ENCODE data around the gene RIN3.

Gene RIN3

GRCh38 chr14:92702441-92702918, 188.9 kb downstream of the RIN3 start:
- no peak for DNase-seq (ENCODE audit: extremely low spot score)
- TF ChIP-seq ZNF384 (IDR thresholded peaks at IDR 0.05) (no peak), SUZ12 (IDR thresholded peaks at IDR 0.05) (no peak), ELF4 (IDR thresholded peaks at IDR 0.05) (no peak), L3MBTL2 (conservative IDR thresholded peaks at IDR 0.05) (no peak), BHLHE40 (IDR thresholded peaks at IDR 0.05; ENCODE audit: borderline replicate concordance) (no peak), CTBP1 (IDR thresholded peaks at IDR 0.05; ENCODE audit: borderline replicate concordance) (no peak), FOXK2 (IDR thresholded peaks at IDR 0.05) (no peak), PKNOX1 (IDR thresholded peaks at IDR 0.05) (no peak), NFRKB (IDR thresholded peaks at IDR 0.05) (no peak), FOXA1 (IDR thresholded peaks at IDR 0.05) (no peak), SP1 (IDR thresholded peaks at IDR 0.05) (no peak), ARNT (IDR thresholded peaks at IDR 0.05) (no peak), TARDBP (IDR thresholded peaks at IDR 0.05) (no peak), HDGF (IDR thresholded peaks at IDR 0.05; ENCODE audit: borderline replicate concordance) (no peak), LEF1 (IDR thresholded peaks at IDR 0.05; ENCODE audit: borderline replicate concordance) (no peak), FOXM1 (IDR thresholded peaks at IDR 0.05; ENCODE audit: borderline replicate concordance) (no peak)
- CTCF ChIA-PET = no interaction called here
- POLR2A ChIA-PET = no interaction called here

GRCh38 chr14:92703516-92703915, 189.9 kb downstream of the RIN3 start:
- DNase-seq (ENCODE audit: extremely low spot score) = no peak
- ChIA-PET CTCF (interaction anchor here (1.2 kb wide), 1 partner anchor 81 kb away, joined by 3 read pairs; no protein-coding TSS in a partner anchor), POLR2A (no interaction called here)
- TF ChIP-seq BHLHE40 (IDR thresholded peaks at IDR 0.05; ENCODE audit: borderline replicate concordance) (no peak), FOXM1 (IDR thresholded peaks at IDR 0.05; ENCODE audit: borderline replicate concordance) (no peak), PKNOX1 (IDR thresholded peaks at IDR 0.05) (no peak), LEF1 (IDR thresholded peaks at IDR 0.05; ENCODE audit: borderline replicate concordance) (no peak), ZNF384 (IDR thresholded peaks at IDR 0.05) (no peak), FOXA1 (IDR thresholded peaks at IDR 0.05) (no peak), ARNT (IDR thresholded peaks at IDR 0.05) (no peak), NFRKB (IDR thresholded peaks at IDR 0.05) (no peak), L3MBTL2 (conservative IDR thresholded peaks at IDR 0.05) (no peak), TARDBP (IDR thresholded peaks at IDR 0.05) (no peak), CTBP1 (IDR thresholded peaks at IDR 0.05; ENCODE audit: borderline replicate concordance) (no peak), HDGF (IDR thresholded peaks at IDR 0.05; ENCODE audit: borderline replicate concordance) (no peak), SP1 (IDR thresholded peaks at IDR 0.05) (no peak), FOXK2 (IDR thresholded peaks at IDR 0.05) (no peak), ELF4 (IDR thresholded peaks at IDR 0.05) (no peak), SUZ12 (IDR thresholded peaks at IDR 0.05) (no peak)

DNA sequence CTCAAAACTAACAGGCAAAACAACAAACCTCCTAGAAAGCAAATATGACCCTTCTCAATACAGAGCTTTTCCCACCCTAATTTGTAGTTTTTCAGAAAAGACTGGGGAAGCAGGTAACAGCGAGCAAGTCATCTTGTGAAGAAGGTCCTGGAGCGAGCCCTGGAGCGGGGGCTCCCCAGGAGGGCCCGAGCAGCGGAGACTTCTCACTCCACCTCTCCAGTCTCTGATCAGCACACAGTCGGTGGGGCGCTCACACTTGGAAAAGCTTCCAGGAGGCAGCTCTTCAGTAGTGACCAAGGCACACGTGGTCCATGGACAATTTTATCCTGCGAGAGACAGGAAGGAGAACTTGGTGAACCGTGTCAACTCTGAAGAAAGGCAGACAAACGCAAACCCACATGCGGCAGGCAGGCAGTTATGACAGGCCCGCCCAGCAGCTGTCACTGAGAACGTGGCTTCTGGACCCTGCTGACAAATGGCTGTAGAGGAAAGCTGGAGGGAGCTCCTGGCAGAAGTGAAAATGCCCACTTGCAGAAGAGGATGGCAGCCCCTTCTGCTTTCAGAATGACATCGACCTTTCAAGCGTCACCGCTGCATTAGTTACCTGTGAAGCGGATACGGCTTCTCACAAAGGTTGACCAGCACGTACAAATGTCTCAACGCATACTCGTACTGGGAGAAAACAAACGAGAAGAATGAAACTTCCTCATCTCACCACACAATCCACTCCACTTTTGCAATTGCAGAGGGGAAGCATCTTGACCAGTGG, 190.6 kb downstream of the RIN3 start:
- no peak for DNase-seq (ENCODE audit: extremely low spot score)
- TF ChIP-seq LEF1 (IDR thresholded peaks at IDR 0.05; ENCODE audit: borderline replicate concordance) (no peak), SUZ12 (IDR thresholded peaks at IDR 0.05) (no peak), BHLHE40 (IDR thresholded peaks at IDR 0.05; ENCODE audit: borderline replicate concordance) (no peak), HDGF (IDR thresholded peaks at IDR 0.05; ENCODE audit: borderline replicate concordance) (no peak), NFRKB (IDR thresholded peaks at IDR 0.05) (no peak), PKNOX1 (IDR thresholded peaks at IDR 0.05) (no peak), ELF4 (IDR thresholded peaks at IDR 0.05) (no peak), CTBP1 (IDR thresholded peaks at IDR 0.05; ENCODE audit: borderline replicate concordance) (no peak), FOXM1 (IDR thresholded peaks at IDR 0.05; ENCODE audit: borderline replicate concordance) (no peak), ARNT (IDR thresholded peaks at IDR 0.05) (no peak), ZNF384 (IDR thresholded peaks at IDR 0.05) (no peak), TARDBP (IDR thresholded peaks at IDR 0.05) (no peak), FOXK2 (IDR thresholded peaks at IDR 0.05) (no peak), SP1 (IDR thresholded peaks at IDR 0.05) (no peak), FOXA1 (IDR thresholded peaks at IDR 0.05) (no peak), L3MBTL2 (conservative IDR thresholded peaks at IDR 0.05) (no peak)
- CTCF ChIA-PET = interaction anchor here (1.2 kb wide), 1 partner anchor 80 kb away, joined by 3 read pairs; no protein-coding TSS in a partner anchor
- POLR2A ChIA-PET = no interaction called here

DNA sequence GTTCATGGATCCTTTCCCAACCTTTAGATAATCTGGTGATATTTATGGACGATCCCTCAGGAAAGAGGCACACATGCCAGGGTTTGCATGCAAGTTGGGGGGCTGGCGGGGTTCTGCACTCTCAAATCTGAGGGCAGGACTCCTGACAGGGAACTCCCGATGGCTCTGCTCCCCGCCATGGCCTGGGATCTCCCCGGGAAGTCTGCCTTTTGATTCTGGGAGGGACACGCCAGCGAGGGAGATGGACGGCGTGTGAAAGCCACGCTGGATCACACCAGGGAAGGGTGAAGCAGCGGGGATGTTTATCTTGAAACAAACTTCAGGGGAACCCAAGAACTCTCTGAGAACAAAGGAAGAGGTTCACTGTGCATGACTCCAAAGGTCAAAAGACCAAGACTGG, 191.2 kb downstream of the RIN3 start:
- TF ChIP-seq CTBP1 (IDR thresholded peaks at IDR 0.05; ENCODE audit: borderline replicate concordance) (no peak), FOXK2 (IDR thresholded peaks at IDR 0.05) (no peak), HDGF (IDR thresholded peaks at IDR 0.05; ENCODE audit: borderline replicate concordance) (no peak), TARDBP (IDR thresholded peaks at IDR 0.05) (no peak), ZNF384 (IDR thresholded peaks at IDR 0.05) (no peak), L3MBTL2 (conservative IDR thresholded peaks at IDR 0.05) (no peak), NFRKB (IDR thresholded peaks at IDR 0.05) (no peak), FOXM1 (IDR thresholded peaks at IDR 0.05; ENCODE audit: borderline replicate concordance) (no peak), SUZ12 (IDR thresholded peaks at IDR 0.05) (no peak), SP1 (IDR thresholded peaks at IDR 0.05) (no peak), LEF1 (IDR thresholded peaks at IDR 0.05; ENCODE audit: borderline replicate concordance) (no peak), ELF4 (IDR thresholded peaks at IDR 0.05) (no peak), PKNOX1 (IDR thresholded peaks at IDR 0.05) (no peak), BHLHE40 (IDR thresholded peaks at IDR 0.05; ENCODE audit: borderline replicate concordance) (no peak)
- ChIA-PET POLR2A (no interaction called here), CTCF (interaction anchor here (0.6 to 1.2 kb wide), 2 partner anchors 79 to 630 kb away, joined by 3 read pairs; no protein-coding TSS in a partner anchor)
- no peak for DNase-seq (ENCODE audit: extremely low spot score)

DNA sequence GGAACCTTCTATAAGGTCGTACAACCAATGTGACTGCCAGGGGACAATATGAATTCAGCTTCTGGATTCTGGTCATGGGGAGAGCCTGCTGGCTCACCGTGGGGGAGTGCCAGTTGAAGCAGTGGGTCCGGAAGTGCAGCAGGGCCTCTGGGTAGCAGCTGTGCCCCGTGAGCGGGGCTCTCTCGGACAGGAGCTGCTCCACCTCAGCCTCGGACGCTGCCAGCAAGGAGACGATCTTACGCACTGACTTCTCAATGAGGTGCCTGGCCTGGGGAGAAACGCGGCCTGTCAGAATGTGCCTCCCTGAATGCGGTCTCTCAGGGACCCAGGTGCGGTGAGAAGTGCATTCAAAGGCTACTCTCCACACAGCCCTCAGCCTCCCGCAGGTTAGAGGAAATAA, 192.8 kb downstream of the RIN3 start:
- TF ChIP-seq FOXA1 (IDR thresholded peaks at IDR 0.05) = no peak
- TF ChIP-seq PKNOX1 (IDR thresholded peaks at IDR 0.05) = no peak
- ChIA-PET CTCF (no interaction called here), POLR2A (no interaction called here)
- DNase-seq (ENCODE audit: extremely low spot score) = no peak
